HAP-1 (cell line): Measurements from ENCODE around the gene FBLN1.

Experiments
- DNase-seq, 2 experiments: peaks; one replicate each; pipeline ENCODE4 v3.0.0-alpha.2; 2016 to 2020; ENCODE audit warnings: low spot score in 2 of 2
- H3K27me3 ChIP-seq: fragments of 250-450 bp; sonication (Bioruptor Pico); 2 replicates; pipeline ENCODE4 v1.5.1; 2020; ENCODE audit warnings: low read depth, mild to moderate bottlenecking, moderate library complexity
- H3K36me3 ChIP-seq: fragments of 250-450 bp; sonication (Bioruptor Pico); replicated peaks from 2 replicates; pipeline ENCODE4 v1.5.1; 2020; ENCODE audit warnings: mild to moderate bottlenecking
- H3K4me1 ChIP-seq: fragments of 250-450 bp; sonication (Bioruptor Pico); 2 replicates; pipeline ENCODE4 v1.5.1; 2020; ENCODE audit warnings: mild to moderate bottlenecking
- H3K4me3 ChIP-seq: fragments of 250-450 bp; sonication (Bioruptor Pico); 2 replicates; pipeline ENCODE4 v1.5.1; 2020; ENCODE audit warnings: mild to moderate bottlenecking, moderate library complexity
- H3K9me3 ChIP-seq: fragments of 250-450 bp; sonication (Bioruptor Pico); 2 replicates; pipeline ENCODE4 v1.5.1; 2020; ENCODE audit warnings: mild to moderate bottlenecking, moderate library complexity
- in situ Hi-C: fragments of 300-500 bp; cut with MboI; formaldehyde crosslinking; loops from 3 replicates; pipeline ENCODE4 v1.14.3; 2020; ENCODE audit warnings: low sequenced_read_pairs, inconsistent platforms, mixed read lengths

FBLN1 gene

GRCh38 chr22:45580726-45581381 lies 78.2 kb downstream of the FBLN1 start:
- Histone ChIP-seq H3K4me1 (no peaks in the 10 kb centered on the region), H3K4me3 (no peak overlapping the region), H3K36me3 (no peaks in the 10 kb centered on the region), H3K27me3 (no peaks in the 10 kb centered on the region), H3K9me3 (no peaks in the 10 kb centered on the region)
- DNase-seq: no peak
- in situ Hi-C loops: loop anchor here (10.0 kb wide), 1 partner anchor 384 kb away; no protein-coding TSS in a partner anchor

- Histone ChIP-seq H3K27me3 (no peaks in the 10 kb centered on the region), H3K4me1 (no peaks in the 10 kb centered on the region), H3K4me3 (no peak overlapping the region), H3K9me3 (no peaks in the 10 kb centered on the region), H3K36me3 (no peaks in the 10 kb centered on the region)
- in situ Hi-C loops: loop anchor here (10.0 kb wide), 1 partner anchor 383 kb away; no protein-coding TSS in a partner anchor
- DNase-seq: no peak
These were observed 78.9 kb downstream of the FBLN1 start for GRCh38 chr22:45581549-45582080.

DNA sequence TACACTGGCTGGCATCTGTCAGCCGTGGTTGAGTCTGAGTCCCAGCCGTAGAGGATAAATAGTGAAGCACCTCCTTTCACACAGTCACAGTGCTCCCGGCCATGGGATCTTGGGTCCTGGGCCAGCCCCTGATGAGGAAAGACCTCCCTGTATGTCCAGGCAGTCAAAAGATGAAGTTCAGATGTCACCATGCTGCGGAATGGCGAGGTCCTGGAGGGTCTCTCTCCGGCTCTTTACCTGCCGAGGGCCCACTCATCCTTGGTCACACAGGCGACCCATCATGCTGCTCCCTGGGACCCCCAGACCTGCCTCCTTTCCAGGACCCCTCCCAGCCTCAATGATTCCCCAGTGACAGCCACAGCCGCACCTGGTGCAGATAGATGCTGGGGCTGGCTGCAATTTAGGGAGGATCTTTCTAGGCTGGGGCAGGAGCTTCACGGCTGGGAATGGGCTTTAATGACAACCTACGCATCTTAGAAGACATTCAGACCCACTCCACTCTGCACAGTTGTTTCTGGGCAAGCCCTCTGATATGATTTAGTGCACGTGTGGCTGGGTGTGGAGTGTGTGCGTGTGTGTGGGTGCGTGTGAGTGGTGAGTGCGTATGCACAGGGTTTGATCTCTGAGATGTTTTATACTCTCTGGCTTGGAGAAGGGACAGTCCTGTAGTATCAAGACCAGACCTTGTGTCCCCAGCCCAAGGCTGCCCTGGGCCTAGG lies 79.7 kb downstream of the FBLN1 start:
- no peaks in the 10 kb centered on the region for H3K4me1 ChIP-seq
- H3K4me3 ChIP-seq: no peak overlapping the region
- H3K9me3 ChIP-seq: no peaks in the 10 kb centered on the region
- in situ Hi-C loops: loop anchor here (10.0 kb wide), 1 partner anchor 382 kb away; no protein-coding TSS in a partner anchor
- no peaks in the 10 kb centered on the region for H3K36me3 ChIP-seq
- H3K27me3 ChIP-seq: no peaks in the 10 kb centered on the region
- no peak for DNase-seq

DNA sequence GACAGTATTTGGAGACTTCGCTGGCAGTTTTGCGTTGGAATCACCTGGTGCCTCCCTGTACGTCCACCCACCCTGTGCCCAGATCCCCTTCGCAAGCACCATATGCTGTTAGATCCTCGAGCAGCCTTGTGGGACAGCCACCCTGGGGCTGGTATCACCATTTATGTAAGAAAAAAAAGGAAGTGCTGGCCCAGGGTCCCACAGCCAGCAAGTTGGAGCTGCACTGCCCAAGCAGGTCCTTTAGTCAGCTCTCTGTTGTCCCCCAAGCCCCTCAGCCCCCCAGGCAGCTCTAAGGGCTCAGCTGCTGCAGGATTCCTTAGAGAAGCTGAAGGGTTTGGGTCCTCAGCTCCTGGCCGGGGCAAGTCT lies 80.3 kb downstream of the FBLN1 start:
- H3K4me1 ChIP-seq: no peaks in the 10 kb centered on the region
- no peak overlapping the region for H3K4me3 ChIP-seq
- DNase-seq: no peak
- in situ Hi-C loops: loop anchor here (10.0 kb wide), 1 partner anchor 382 kb away; no protein-coding TSS in a partner anchor
- H3K36me3 ChIP-seq: no peaks in the 10 kb centered on the region
- H3K9me3 ChIP-seq: no peaks in the 10 kb centered on the region
- H3K27me3 ChIP-seq: no peaks in the 10 kb centered on the region

DNA sequence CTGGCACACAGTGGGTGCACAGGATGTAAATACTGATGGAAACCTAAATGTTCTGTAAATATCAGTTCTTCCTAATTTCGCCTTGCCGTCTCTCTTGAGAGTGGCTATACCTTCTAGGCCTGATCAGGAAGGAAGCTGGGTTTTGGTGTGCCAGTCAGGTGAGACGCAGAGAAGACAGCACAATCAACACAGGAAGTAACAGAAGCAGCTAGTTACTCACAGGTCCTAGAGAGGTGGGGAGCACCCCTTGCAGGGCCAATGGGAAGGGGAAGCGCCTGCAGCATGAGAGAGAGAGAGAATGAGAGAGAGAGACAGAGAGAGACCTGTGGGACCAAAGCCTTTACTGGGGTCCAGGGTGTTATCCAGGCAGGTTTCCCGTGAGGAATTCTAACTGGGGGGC lies 80.8 kb downstream of the FBLN1 start:
- no peak overlapping the region for H3K4me3 ChIP-seq
- no peaks in the 10 kb centered on the region for H3K36me3 ChIP-seq
- in situ Hi-C loops: loop anchor here (10.0 kb wide), 1 partner anchor 381 kb away; no protein-coding TSS in a partner anchor
- no peak for DNase-seq
- no peaks in the 10 kb centered on the region for H3K9me3 ChIP-seq
- no peaks in the 10 kb centered on the region for H3K4me1 ChIP-seq
- no peaks in the 10 kb centered on the region for H3K27me3 ChIP-seq

- in situ Hi-C loops: loop anchor here (10.0 kb wide), 1 partner anchor 381 kb away; no protein-coding TSS in a partner anchor
- no peaks in the 10 kb centered on the region for H3K9me3 ChIP-seq
- H3K4me1 ChIP-seq: no peaks in the 10 kb centered on the region
- H3K4me3 ChIP-seq: no peak overlapping the region
- DNase-seq: no peak
- no peaks in the 10 kb centered on the region for H3K27me3 ChIP-seq
- no peaks in the 10 kb centered on the region for H3K36me3 ChIP-seq
These were observed 81.5 kb downstream of the FBLN1 start for GRCh38 chr22:45584121-45584570.

DNA sequence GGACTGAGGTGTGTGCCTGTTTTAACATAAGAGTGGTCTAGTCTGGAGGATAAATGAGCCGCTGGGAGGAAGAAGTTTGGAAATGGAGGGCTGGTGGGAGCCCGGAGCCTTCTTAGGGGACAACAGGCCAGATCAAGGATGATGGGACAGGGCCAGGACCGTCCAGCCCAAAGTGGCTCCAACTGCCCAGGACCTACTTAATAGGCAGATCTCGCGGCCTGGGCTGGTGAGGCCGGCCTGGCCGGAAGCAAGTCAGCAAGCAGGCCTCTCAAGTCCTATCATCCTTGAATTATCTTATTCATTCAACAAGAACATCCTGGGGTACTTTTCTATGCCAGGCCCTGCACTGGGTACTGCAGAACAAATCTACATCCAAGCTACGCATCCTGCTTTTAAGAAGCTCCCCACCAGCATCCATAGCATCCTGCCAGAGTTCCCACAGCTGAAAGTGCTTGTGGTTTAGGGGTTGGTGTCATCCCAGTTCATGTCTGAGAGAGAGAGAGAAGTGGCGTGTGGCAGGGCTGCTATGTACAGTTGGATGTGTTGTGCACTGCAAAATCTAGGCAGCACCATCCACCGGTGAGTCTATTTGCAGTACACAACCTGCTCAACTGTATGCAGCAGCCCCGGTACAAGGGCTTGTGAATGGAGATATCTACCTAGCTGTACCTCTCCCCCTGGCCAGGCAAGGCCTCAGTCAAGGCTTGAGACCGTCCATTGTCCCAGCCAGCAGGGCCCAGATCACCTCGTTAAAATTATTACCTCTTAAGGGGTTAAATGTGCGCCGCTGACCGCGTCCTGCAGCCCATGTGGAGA lies 82.1 kb downstream of the FBLN1 start:
- H3K9me3 ChIP-seq: no peaks in the 10 kb centered on the region
- DNase-seq: no peak
- H3K27me3 ChIP-seq: no peaks in the 10 kb centered on the region
- H3K4me1 ChIP-seq: no peaks in the 10 kb centered on the region
- H3K4me3 ChIP-seq: no peak overlapping the region
- in situ Hi-C loops: loop anchor here (10.0 kb wide), 1 partner anchor 380 kb away; no protein-coding TSS in a partner anchor
- no peaks in the 10 kb centered on the region for H3K36me3 ChIP-seq

GRCh38 chr22:45585437-45585755 lies 82.7 kb downstream of the FBLN1 start:
- H3K4me1 ChIP-seq: no peaks in the 10 kb centered on the region
- H3K36me3 ChIP-seq: no peaks in the 10 kb centered on the region
- H3K4me3 ChIP-seq: no peak overlapping the region
- in situ Hi-C loops: loop anchor here (10.0 kb wide), 1 partner anchor 379 kb away; no protein-coding TSS in a partner anchor
- no peaks in the 10 kb centered on the region for H3K9me3 ChIP-seq
- DNase-seq: no peak
- no peaks in the 10 kb centered on the region for H3K27me3 ChIP-seq

- H3K4me3 ChIP-seq: no peak overlapping the region
- H3K36me3 ChIP-seq: no peaks in the 10 kb centered on the region
- no peaks in the 10 kb centered on the region for H3K9me3 ChIP-seq
- H3K27me3 ChIP-seq: no peaks in the 10 kb centered on the region
- no peak for DNase-seq
- in situ Hi-C loops: loop anchor here (10.0 kb wide), 1 partner anchor 379 kb away; no protein-coding TSS in a partner anchor
- no peaks in the 10 kb centered on the region for H3K4me1 ChIP-seq
These were observed 83.4 kb downstream of the FBLN1 start for GRCh38 chr22:45585946-45586540.

GRCh38 chr22:45586651-45587405 lies 84.1 kb downstream of the FBLN1 start:
- DNase-seq: no peak
- Histone ChIP-seq H3K9me3 (no peaks in the 10 kb centered on the region), H3K36me3 (no peaks in the 10 kb centered on the region), H3K4me3 (no peak overlapping the region), H3K4me1 (no peaks in the 10 kb centered on the region), H3K27me3 (no peaks in the 10 kb centered on the region)
- in situ Hi-C loops: loop anchor here (10.0 kb wide), 1 partner anchor 378 kb away; no protein-coding TSS in a partner anchor

- no peak for DNase-seq
- Histone ChIP-seq H3K36me3 (no peaks in the 10 kb centered on the region), H3K27me3 (no peaks in the 10 kb centered on the region), H3K9me3 (no peaks in the 10 kb centered on the region), H3K4me3 (no peak overlapping the region), H3K4me1 (no peaks in the 10 kb centered on the region)
- in situ Hi-C loops: loop anchor here (10.0 kb wide), 1 partner anchor 377 kb away; no protein-coding TSS in a partner anchor
These were observed 85.2 kb downstream of the FBLN1 start for GRCh38 chr22:45587638-45588505.

- Histone ChIP-seq H3K27me3 (no peaks in the 10 kb centered on the region), H3K4me3 (no peak overlapping the region), H3K9me3 (no peaks in the 10 kb centered on the region), H3K36me3 (no peaks in the 10 kb centered on the region), H3K4me1 (no peaks in the 10 kb centered on the region)
- DNase-seq: no peak
- in situ Hi-C loops: loop anchor here (10.0 kb wide), 1 partner anchor 375 kb away; no protein-coding TSS in a partner anchor
These were observed 86.9 kb downstream of the FBLN1 start for GRCh38 chr22:45589556-45589955.
